GM12874 (cell line): ENCODE measurements around the gene UBASH3B.

ENCODE experiments used
- TF ChIP-seq, protein P1 (sequence below): IDR thresholded peaks from 2 replicates; pipeline ENCODE4 v1.5.1; 2011; ENCODE audit warnings: low read depth, mild to moderate bottlenecking, control low read depth, low read length, moderate library complexity; ENCODE audit not compliant: insufficient read depth

UBASH3B gene

DNA sequence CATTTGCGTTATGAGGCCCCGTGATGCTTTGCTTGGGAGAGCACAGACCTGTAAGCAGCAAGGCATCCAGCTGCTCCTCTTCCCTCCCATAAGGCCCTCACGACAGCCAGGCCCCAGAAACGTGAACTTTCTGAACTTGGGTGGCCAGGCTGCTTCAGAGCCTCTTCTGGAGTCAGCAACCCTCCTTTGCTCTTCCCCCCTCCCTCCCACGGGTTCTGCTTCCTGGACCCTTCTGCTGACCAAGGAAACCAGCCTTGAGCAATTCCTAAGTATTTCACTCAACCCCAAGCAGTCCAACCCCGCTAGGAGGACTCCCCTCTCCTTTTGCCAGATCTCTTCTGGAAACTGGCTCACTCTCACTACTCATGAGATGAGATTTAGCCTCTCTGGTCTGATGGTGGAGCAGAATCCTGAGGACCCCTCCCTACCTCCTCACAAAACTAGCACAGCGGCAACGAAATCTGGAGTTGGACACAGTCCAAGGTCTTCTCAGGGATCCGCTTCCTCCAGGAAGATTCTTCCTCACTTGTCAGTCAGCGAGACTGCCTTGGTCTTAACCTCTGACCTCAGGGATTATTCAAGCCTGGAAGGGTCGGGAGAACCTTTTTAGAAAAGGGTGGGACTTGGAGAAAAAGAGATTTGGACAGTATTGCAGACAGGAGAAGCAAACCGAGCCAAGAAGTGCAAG is 86.2 kb downstream of the UBASH3B start:
- TF ChIP-seq, protein P1, sequence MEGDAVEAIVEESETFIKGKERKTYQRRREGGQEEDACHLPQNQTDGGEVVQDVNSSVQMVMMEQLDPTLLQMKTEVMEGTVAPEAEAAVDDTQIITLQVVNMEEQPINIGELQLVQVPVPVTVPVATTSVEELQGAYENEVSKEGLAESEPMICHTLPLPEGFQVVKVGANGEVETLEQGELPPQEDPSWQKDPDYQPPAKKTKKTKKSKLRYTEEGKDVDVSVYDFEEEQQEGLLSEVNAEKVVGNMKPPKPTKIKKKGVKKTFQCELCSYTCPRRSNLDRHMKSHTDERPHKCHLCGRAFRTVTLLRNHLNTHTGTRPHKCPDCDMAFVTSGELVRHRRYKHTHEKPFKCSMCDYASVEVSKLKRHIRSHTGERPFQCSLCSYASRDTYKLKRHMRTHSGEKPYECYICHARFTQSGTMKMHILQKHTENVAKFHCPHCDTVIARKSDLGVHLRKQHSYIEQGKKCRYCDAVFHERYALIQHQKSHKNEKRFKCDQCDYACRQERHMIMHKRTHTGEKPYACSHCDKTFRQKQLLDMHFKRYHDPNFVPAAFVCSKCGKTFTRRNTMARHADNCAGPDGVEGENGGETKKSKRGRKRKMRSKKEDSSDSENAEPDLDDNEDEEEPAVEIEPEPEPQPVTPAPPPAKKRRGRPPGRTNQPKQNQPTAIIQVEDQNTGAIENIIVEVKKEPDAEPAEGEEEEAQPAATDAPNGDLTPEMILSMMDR = no peak

DNA sequence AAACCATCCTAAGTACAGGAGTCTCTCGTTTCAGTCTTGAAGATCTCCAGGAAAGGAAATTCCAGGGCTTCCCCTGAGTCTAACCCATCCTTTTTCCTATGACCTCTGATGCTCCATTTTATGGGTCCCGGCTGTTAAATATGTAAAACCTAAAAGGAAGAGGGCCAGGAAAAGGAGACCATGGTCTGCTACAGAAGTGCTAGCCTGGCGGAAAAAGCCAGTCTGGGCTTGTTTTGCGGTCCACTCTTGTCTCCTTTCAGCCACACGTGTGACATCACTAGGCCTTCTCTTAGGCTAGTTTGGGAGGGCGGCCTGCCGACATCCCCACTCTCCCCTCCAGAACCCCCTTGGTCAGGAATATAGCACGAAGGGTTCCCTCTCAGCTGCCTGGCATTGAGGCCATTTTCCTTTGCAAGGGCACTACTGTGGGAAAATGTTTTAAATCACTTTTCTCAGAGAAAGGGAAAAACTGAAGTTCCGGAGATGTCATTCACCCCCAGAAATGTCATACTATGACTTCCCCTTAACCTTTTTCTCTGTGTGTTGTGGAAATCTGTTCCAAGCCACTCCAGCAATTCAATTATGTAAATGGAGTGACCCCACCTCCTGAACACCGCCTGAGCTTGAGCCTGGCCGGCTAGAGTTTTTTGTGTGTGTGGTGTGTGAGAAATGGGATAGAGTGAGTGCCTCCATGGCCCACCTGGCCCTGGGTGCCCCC is 86.9 kb downstream of the UBASH3B start:
- TF ChIP-seq, protein P1 = no peak

DNA sequence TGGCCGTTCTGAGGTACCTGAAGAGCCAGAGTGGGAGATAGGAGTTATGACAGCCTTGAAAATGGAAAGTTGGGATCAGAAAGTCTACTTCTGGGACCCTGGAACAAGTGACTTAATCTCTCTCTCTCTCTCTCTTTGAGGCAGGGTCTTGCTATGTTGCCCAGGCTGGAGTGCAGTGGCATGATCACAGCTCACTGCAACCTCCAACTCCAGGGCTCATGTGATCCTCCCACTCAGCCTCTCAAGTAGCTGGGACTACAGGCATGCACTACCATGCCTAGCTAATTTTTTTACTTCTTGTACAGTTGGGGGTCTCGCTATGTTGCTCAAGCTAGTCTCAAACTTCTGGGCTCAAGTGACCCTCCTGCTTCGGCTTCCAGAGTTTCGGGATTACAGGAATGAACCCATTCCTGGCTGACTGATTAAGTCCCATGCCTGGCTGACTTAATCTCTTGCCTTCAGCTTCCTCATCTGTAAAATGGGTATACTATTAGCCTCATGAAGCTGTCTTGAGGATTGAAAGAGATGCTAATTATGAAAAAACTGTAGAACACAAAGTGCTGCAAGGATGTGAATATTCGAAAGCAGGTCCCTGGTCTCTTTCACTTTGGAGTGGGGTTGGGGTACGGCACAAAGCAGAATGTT is 87.7 kb downstream of the UBASH3B start:
- TF ChIP-seq, protein P1 = no peak

DNA sequence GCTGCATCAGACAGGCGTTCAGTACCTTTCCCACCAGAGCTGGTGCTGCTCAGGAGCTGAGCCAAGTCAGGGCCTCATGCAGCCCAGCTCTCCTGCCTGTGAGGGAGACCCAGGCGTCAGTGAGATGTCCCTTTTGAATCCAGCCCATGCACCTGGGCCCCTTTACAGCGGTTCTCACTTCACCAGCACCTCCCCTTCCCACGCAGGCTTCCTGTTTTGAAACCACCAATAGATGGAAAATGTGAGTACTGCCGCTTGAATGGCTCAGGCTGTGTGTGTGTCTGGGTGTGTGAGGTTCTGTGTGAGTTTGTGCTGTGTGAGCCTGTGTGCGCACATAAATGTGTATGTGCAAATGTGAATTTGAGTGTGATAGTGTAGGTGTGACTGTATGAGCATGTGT is 88.4 kb downstream of the UBASH3B start:
- TF ChIP-seq, protein P1 = no peak

DNA sequence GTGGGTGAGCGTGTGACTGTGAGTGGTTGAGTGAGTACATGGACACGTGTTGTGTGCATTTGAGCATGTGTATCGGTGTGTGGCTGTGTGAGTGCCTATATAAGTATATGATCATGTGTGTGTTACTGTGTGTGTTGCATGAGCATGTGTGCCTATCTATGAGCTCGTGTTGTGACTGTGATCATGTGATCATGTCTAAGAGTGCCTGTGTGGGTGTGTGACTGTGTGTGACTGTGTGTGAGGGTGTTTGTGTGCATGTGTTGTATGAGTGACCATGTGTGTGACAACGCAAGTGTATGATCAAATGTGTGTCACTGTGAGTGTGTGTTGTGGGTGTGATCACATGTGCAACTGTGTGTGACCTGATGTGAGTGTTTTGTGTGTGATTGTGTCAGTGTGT is 88.8 kb downstream of the UBASH3B start:
- TF ChIP-seq, protein P1 = no peak

DNA sequence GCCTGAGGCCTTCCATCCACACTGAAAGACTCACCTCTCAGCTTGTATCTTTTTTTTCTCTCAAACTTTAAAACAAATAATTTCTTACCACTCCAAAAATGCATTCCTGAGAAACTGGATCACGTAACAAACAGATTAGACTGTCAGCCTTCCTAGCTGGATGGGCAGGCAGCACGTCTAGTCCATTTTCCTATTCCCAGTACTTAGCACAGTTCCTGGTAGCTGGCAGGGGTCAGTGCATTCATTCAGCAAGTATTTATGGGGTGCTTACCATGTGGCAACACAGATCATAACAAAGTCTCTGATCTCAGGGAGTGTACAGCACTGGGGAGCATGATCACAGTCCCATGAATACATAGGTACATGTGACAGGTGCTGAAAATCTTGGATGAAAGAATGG is 89.6 kb downstream of the UBASH3B start:
- TF ChIP-seq, protein P1 = no peak

DNA sequence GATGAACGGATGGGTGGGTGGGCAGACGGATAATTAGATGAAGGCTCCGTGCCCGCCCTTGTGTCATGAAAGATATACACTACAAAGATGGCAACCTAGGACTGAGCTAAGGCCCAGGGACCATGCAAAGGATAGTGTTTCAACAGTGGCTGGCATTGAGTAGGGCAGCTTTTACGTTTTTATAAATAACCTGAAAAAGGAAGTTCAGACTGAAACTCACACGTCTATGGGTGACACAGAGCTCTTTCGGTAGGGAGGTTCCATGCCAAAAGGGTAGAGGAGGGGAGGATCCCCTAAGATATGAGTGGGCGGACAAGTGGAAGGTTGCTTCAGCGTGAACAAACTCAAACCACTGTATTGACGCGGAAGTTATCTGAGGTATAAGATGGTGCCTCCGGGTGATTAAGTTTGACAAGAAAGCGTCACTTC is 90.5 kb downstream of the UBASH3B start:
- TF ChIP-seq, protein P1 = no peak
